Lung (tissue), 12 donors: ENCODE measurements around the gene TRIM44. TPM values are rescaled to one million over a fixed set of nuclear protein-coding genes. Genes with fewer than 3 reads are reported as not detected.
A peak's percentile ranks its signal among the peaks of the same experiment; 100 is the strongest.

Source experiments
- ATAC-seq: fragments of 200-7000 bp; cut with Tn5 transposase; one replicate; pipeline ENCODE4 v1.9.1; 2020; ENCODE audit warnings: moderate number of reproducible peaks; ENCODE audit not compliant: insufficient read depth, low FRiP score
- DNase-seq, 3 donors: peaks; one replicate each; pipeline ENCODE4 v3.0.0-alpha.2; 2013 to 2017
- H3K27ac ChIP-seq, 2 donors: one replicate each; pipeline ENCODE4 v1.5.1; 2013; ENCODE audit warnings: mild to moderate bottlenecking in 2 of 2, moderate library complexity in 2 of 2, control low read depth in 1 of 2, inconsistent platforms in 1 of 2, low read depth in 1 of 2, low read length in 1 of 2
- H3K27me3 ChIP-seq, 3 donors: one replicate each; pipeline ENCODE4 v1.5.1; 2013; ENCODE audit warnings: low read length in 2 of 3; ENCODE audit not compliant: control insufficient read depth in 3 of 3, insufficient read depth in 3 of 3
- H3K36me3 ChIP-seq, 4 donors: one replicate each; pipeline ENCODE4 v1.5.1; 2013; ENCODE audit warnings: low read length in 4 of 4, mild to moderate bottlenecking in 1 of 4, moderate library complexity in 1 of 4; ENCODE audit not compliant: control insufficient read depth in 4 of 4, insufficient read depth in 4 of 4
- H3K4me1 ChIP-seq, 5 donors: one replicate each; pipeline ENCODE4 v1.5.1; 2013; ENCODE audit warnings: low read length in 5 of 5, mild to moderate bottlenecking in 2 of 5, moderate library complexity in 1 of 5; ENCODE audit not compliant: control insufficient read depth in 5 of 5, insufficient read depth in 5 of 5
- H3K4me3 ChIP-seq: one replicate; pipeline ENCODE4 v1.5.1; 2013; ENCODE audit warnings: mild to moderate bottlenecking, control low read depth, moderate library complexity
- H3K9ac ChIP-seq, 2 donors: one replicate each; pipeline ENCODE4 v1.5.1; 2013; ENCODE audit warnings: low read length in 2 of 2, control low read depth in 1 of 2; ENCODE audit not compliant: insufficient read depth in 1 of 2
- H3K9me3 ChIP-seq, 4 donors: one replicate each; pipeline ENCODE4 v1.5.1; 2013; ENCODE audit warnings: low read length in 3 of 4, mild to moderate bottlenecking in 1 of 4, moderate library complexity in 1 of 4; ENCODE audit not compliant: control insufficient read depth in 4 of 4, insufficient read depth in 3 of 4
- CTCF ChIP-seq: IDR thresholded peaks from 2 replicates; pipeline ENCODE4 v1.5.1; 2012; ENCODE audit warnings: mild to moderate bottlenecking; ENCODE audit errors: control extremely low read depth, extremely low read depth
- WGBS, 2 donors: extraction: QIAGEN DNeasy Blood & Tissue Kit; methylation state at CpG; one replicate each; pipeline ENCODE4 v1.1.7; 2013; 5-methylcytosine and 5-hydroxymethylcytosine counted together
- polyA plus RNA-seq, 2 donors: library from polyadenylated mRNA; stranded (reverse); fragments of 200-250 nt; gene quantifications; one replicate each; pipeline ENCODE4 v1.2.1, GENCODE V29; 2013
- total RNA-seq, 2 donors: library from RNA; depleted of rRNA in 1 of 2; stranded (reverse); fragments of >200 nt in 1 of 2; gene quantifications; one replicate each; pipeline ENCODE4 v1.2.1, GENCODE V29; 2014 to 2021
- donor health status: control.
- donor health status: control.
- donor health status: Bipolar disorder and iron deficiency.
- donor health status: healthy.
- donor health status: DM: yes; HTN: yes; CAD: no.

Gene TRIM44
- total and polyA plus RNA-seq, 4 donors: 9.1 to 62.2 (median 22.7) TPM

- no peak for ATAC-seq
- DNase-seq: no peak
- Histone ChIP-seq H3K9ac (no peak overlapping the region), H3K4me3 (no peak overlapping the region), H3K27ac (no peak overlapping the region), H3K27me3 (no peaks in the 10 kb centered on the region), H3K9me3 (no peaks in the 10 kb centered on the region), H3K4me1 (peaks cover 0 to 18% (median 10%) of the 10 kb centered on the region in 5 donors), H3K36me3 (no peaks in the 10 kb centered on the region)
- TF ChIP-seq CTCF: no peak
- 75 to 82% methylated on average over 6 of the region's 6 CpGs for WGBS, 2 donors
Measured at GRCh38 chr11:35791088-35791958, 128.7 kb downstream of the TRIM44 start.

- H3K4me1 ChIP-seq: peaks cover 0 to 13% (median 4%) of the 10 kb centered on the region in 5 donors
- no peaks in the 10 kb centered on the region for H3K27me3 ChIP-seq
- H3K9me3 ChIP-seq: no peaks in the 10 kb centered on the region
- H3K36me3 ChIP-seq: no peaks in the 10 kb centered on the region
- no peak overlapping the region for H3K4me3 ChIP-seq
- no peak overlapping the region for H3K27ac ChIP-seq
- no peak for TF ChIP-seq CTCF
- DNase-seq: peak; percentile 34 to 45 (median 38)
- no peak for ATAC-seq
- 91 to 92% methylated on average over 4 of the region's 4 CpGs for WGBS, 2 donors
- H3K9ac ChIP-seq: no peak overlapping the region
Measured at GRCh38 chr11:35792148-35792845, 129.7 kb downstream of the TRIM44 start.

- Histone ChIP-seq H3K36me3 (no peaks in the 10 kb centered on the region), H3K27me3 (no peaks in the 10 kb centered on the region), H3K4me1 (peaks cover 0 to 13% (median 2%) of the 10 kb centered on the region in 5 donors), H3K27ac (no peak overlapping the region), H3K4me3 (no peak overlapping the region), H3K9ac (no peak overlapping the region), H3K9me3 (no peaks in the 10 kb centered on the region)
- TF ChIP-seq CTCF: no peak
- ATAC-seq: no peak
- 88 to 90% methylated on average over 2 of the region's 2 CpGs for WGBS, 2 donors
- DNase-seq: no peak
Measured at GRCh38 chr11:35792846-35793192, 130.2 kb downstream of the TRIM44 start.
